Motor neuron (in vitro differentiated cells): ENCODE measurements around the gene ABR. TPM values are rescaled to one million over a fixed set of nuclear protein-coding genes. Genes with fewer than 3 reads are reported as not detected.

ENCODE experiments used
- ATAC-seq, 8 experiments: fragments of 200-7000 bp; cut with Tn5 transposase; replicated peaks in 6 of 8; 2 replicates each; pipeline ENCODE4 v1.8.0; 2021; ENCODE audit warnings: mild to moderate bottlenecking in 8 of 8, moderate library complexity in 8 of 8
- H3K27ac ChIP-seq, 2 donors: fragments of 250-450 bp; sonication (Bioruptor Pico); 2 replicates each; pipeline ENCODE4 v1.9.0; 2021; ENCODE audit warnings: antibody characterized with exemption in 2 of 2, mild to moderate bottlenecking in 2 of 2, moderate library complexity in 1 of 2
- H3K4me1 ChIP-seq, 2 donors: fragments of 250-450 bp; sonication (Bioruptor Pico); replicated peaks in 1 of 2; 2 replicates each; pipeline ENCODE4 v1.6.1; 2021; ENCODE audit warnings: antibody characterized with exemption in 2 of 2, mild to moderate bottlenecking in 2 of 2, moderate library complexity in 1 of 2
- H3K4me3 ChIP-seq, 5 donors: fragments of 250-450 bp; sonication (Bioruptor Pico); 2 replicates each; pipeline ENCODE4 v1.9.0; 2021; ENCODE audit warnings: antibody characterized with exemption in 5 of 5, mild to moderate bottlenecking in 5 of 5, moderate library complexity in 4 of 5
- WGBS, 10 experiments: fragments of 450-650 bp; shearing (Covaris generic); methylation state at CpG; one replicate each; pipeline ENCODE4 v1.0.0; 2022; 5-methylcytosine and 5-hydroxymethylcytosine counted together
- in situ Hi-C, 9 experiments: fragments of 400-800 bp; cut with MboI; loops; one replicate each; pipeline ENCODE4 v1.15.0; 2021; ENCODE audit warnings: low sequenced_read_pairs in 9 of 9, low pct_unique_long_range_greater_than_20kb in 2 of 9; ENCODE audit not compliant: unreplicated experiment in 9 of 9
- total RNA-seq, 8 experiments: library from RNA; unstranded; fragments of 300-600 nt; gene quantifications; 2 replicates each; pipeline versions ENCODE4 v1.2.3 to v1.2.4, GENCODE V29; 2022

Gene ABR
- total RNA-seq, 8 experiments from 2014 or later: 21.4 to 87.4 (median 33.1) TPM

- H3K27ac ChIP-seq: no peak overlapping the region
These were observed 171.6 kb downstream of the ABR start for GRCh38 chr17:1008008-1008761.

DNA sequence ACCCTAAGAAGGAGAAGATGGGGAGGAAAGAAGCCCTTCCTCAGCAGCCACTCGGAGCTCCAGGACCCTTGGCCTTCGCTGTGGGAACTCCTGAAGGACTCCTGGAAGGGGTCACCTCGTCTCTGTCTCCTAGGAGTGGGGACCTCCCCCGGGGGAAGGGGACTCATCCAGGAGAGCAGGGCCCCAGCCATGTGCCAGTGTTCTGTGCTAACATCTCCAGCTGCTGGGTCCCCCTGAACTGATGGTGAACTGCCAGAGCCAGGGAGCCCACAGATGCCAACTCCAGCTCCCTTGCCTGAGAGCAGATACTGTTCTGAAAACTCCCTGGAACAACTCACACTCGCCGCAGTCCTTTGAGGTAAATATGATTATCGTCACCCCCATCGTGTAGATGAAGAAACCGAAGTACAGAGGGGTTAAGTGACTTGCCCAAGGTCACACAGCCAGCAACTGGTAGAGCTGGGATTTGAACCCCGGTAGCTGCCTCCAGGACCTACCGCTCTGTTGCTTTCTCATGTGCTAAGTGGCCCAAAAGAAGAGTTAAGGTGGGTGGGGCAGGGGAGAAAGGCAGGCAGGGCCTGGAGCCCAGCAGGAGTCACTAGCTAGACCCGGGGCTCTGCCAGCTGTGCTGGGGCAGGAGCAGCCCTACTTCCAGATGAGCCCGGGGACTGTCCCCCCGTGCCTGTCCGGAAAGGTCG, 172.3 kb downstream of the ABR start:
- Histone ChIP-seq H3K4me1 (no peaks in the 10 kb centered on the region), H3K4me3 (no peak overlapping the region), H3K27ac (no peak overlapping the region)
- in situ Hi-C loops: no loop called here
- WGBS, 10 experiments: 40 to 100% (median 90%) methylated on average over 1 to 11 of the region's 16 CpGs; no CpG with 5 or more reads in 3 of the 10 experiments
- ATAC-seq: no peak

More at GRCh38 chr17:1008008-1008761, 171.6 kb downstream of the ABR start:
- WGBS, 10 experiments: 50 to 98% (median 90%) methylated on average over 1 to 9 of the region's 21 CpGs; no CpG with 5 or more reads in 4 of the 10 experiments
- Histone ChIP-seq H3K4me3 (no peak overlapping the region), H3K4me1 (no peaks in the 10 kb centered on the region)
- no peak for ATAC-seq
- in situ Hi-C loops: no loop called here

- WGBS, 10 experiments: 60 to 100% (median 96%) methylated on average over 1 to 6 of the region's 16 CpGs; no CpG with 5 or more reads in 6 of the 10 experiments
- in situ Hi-C loops: no loop called here
- H3K27ac ChIP-seq: no peak overlapping the region
These were observed 173.7 kb downstream of the ABR start for GRCh38 chr17:1006054-1006453.

DNA sequence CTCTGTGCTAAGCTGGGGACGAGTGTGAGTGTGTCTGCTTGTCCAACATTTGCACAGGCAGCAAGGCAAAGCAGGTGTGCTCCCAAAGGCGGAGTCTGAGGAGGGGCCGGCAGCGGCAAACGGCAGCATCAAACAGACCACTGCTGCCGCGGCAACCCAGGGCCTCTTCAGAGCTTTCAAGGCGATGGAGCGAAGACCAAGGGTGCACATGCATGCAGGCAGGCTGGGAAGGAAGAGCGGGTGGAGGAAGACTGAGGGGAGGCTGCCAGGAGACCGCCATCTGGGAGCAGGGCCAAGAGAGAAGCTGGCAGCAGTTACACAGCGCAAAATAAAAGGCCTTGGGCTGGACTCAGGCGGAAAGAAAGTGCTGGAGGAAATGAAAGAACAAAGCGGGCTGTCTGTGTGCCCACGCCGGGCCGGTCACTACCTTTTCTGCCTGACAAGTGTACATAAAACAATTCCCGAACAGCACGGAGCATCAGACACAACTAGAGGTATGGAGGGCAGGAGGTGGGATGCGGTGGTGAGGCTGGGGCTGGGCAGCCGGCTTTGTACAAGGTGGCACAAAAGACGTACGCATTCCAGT, 174.3 kb downstream of the ABR start:
- no peaks in the 10 kb centered on the region for H3K4me1 ChIP-seq
- in situ Hi-C loops: no loop called here
- no peak overlapping the region for H3K27ac ChIP-seq
- no peak overlapping the region for H3K4me3 ChIP-seq
- WGBS, 10 experiments: 43 to 100% (median 75%) methylated on average over 1 to 15 of the region's 23 CpGs
- peak in 4 of 8 experiments; percentile 46 to 83 (median 62) for ATAC-seq

More at GRCh38 chr17:1006054-1006453, 173.7 kb downstream of the ABR start:
- ATAC-seq: peak in 3 of 8 experiments; percentile 1 to 14 (median 3)
- Histone ChIP-seq H3K4me1 (no peaks in the 10 kb centered on the region), H3K4me3 (no peak overlapping the region)

GRCh38 chr17:1004769-1005295, 174.9 kb downstream of the ABR start:
- no peak overlapping the region for H3K27ac ChIP-seq

GRCh38 chr17:1003972-1004768, 175.6 kb downstream of the ABR start:
- in situ Hi-C loops: no loop called here
- ATAC-seq: peak in 1 of 8 experiments; percentile 5
- WGBS, 10 experiments: 86 to 100% (median 90%) methylated on average over 2 to 24 of the region's 30 CpGs; no CpG with 5 or more reads in 5 of the 10 experiments

More at GRCh38 chr17:1004769-1005295, 174.9 kb downstream of the ABR start:
- 40 to 100% (median 92%) methylated on average over 1 to 5 of the region's 13 CpGs; no CpG with 5 or more reads in 4 of the 10 experiments for WGBS, 10 experiments
- no peaks in the 10 kb centered on the region for H3K4me1 ChIP-seq
- in situ Hi-C loops: no loop called here
- no peak for ATAC-seq
- H3K4me3 ChIP-seq: no peak overlapping the region

GRCh38 chr17:1003633-1003971, 176.2 kb downstream of the ABR start:
- 60 to 100% (median 87%) methylated on average over 1 to 4 of the region's 5 CpGs; no CpG with 5 or more reads in 4 of the 10 experiments for WGBS, 10 experiments
- ATAC-seq: peak in 1 of 8 experiments; percentile 20
- no peak overlapping the region for H3K27ac ChIP-seq
- in situ Hi-C loops: no loop called here
- H3K4me1 ChIP-seq: no peaks in the 10 kb centered on the region
- H3K4me3 ChIP-seq: no peak overlapping the region

More at GRCh38 chr17:1003972-1004768, 175.6 kb downstream of the ABR start:
- H3K4me3 ChIP-seq: no peak overlapping the region
- H3K27ac ChIP-seq: no peak overlapping the region
- H3K4me1 ChIP-seq: no peaks in the 10 kb centered on the region

DNA sequence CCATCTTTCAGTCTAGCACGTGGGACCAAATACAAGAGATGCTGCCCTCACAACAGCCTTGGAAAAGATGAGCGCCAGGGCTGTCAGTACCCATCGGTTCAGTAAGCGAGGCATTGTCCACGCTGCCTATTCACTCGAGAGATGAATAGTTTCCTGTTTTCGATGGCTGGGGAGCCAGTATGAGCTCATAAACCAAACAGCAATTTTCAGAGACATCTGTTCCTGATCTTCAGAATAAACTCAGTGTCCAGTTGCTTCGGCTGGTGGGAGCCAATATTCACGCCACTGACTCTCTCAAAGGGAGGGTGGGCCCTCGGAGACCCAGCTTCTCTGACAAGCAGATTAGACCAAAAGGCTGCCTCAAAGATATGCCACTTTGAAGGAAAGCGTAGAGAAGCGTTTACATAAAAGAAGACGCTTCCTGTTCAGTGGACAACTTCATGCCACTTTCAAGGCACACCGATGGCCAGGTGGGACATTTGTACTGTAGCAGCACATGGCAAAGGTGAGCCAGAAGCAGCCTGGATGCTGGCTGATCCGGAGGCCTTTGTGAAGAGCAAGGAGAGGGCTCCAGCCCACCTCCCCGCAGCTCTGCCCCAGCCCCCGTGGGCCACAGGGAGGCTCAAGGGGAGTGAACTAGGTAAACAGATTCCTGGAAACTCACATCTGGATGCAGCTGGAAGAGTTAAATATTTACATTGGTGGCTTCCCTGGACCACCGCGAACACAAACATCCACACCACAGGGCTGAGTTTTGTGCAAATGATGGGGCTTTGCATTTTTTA, 176.8 kb downstream of the ABR start:
- WGBS, 10 experiments: 42 to 100% (median 81%) methylated on average over 1 to 13 of the region's 19 CpGs; no CpG with 5 or more reads in 3 of the 10 experiments
- Histone ChIP-seq H3K4me1 (peaks cover 2 to 4% of the 10 kb centered on the region in 2 donors), H3K27ac (no peak overlapping the region), H3K4me3 (no peak overlapping the region)
- in situ Hi-C loops: no loop called here
- peak in 2 of 8 experiments; percentile 7 to 20 for ATAC-seq

- peaks cover 5 to 9% of the 10 kb centered on the region in 2 donors for H3K4me1 ChIP-seq
- in situ Hi-C loops: no loop called here
- H3K27ac ChIP-seq: no peak overlapping the region
- no peak overlapping the region for H3K4me3 ChIP-seq
- WGBS, 10 experiments: 83 to 100% (median 96%) methylated on average over 1 to 4 of the region's 4 CpGs; no CpG with 5 or more reads in 2 of the 10 experiments
- no peak for ATAC-seq
These were observed 177.4 kb downstream of the ABR start for GRCh38 chr17:1002412-1002753.

DNA sequence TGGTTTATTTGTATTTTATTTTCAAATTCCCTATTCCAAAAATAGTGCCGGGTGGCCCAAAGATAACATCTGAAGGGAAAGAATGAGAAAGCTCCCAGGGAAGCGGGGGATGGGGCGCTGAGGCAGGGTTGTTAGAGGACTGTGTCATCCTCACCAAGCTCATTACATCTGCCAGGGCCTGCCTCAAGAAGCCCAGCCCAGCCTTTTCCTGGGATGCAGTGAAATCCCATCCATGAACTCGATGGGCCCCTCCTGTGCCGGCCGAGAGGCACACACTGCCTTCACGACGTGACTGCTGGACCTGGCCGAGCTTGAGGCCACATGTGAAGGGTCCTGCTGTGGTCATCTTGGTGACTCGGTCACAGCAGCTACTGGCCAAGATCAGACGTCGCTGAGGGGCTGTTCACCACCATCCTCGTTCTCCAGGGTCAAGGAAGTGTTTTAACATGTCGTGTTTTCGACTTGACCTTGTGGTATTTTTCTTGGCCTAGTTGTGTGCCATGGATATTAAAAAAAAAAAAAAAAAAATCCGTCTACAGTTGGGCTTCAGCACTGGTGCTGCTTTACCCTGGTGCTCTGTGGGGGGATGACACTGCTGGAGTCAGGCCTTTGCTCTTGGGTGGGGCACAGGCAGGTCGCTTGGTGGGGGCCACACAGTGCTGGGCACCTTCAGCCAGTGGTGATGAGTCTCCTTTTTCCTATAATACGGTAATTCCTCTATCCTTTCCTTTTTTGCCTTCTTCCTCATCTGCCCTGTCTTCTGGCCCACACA, 178.0 kb downstream of the ABR start:
- WGBS, 10 experiments: 63 to 100% (median 78%) methylated on average over 1 to 17 of the region's 18 CpGs
- in situ Hi-C loops: no loop called here
- H3K4me3 ChIP-seq: no peak overlapping the region
- peaks cover 5 to 9% of the 10 kb centered on the region in 2 donors for H3K4me1 ChIP-seq
- H3K27ac ChIP-seq: no peak overlapping the region
- ATAC-seq: no peak
